ENCODE measurements around the gene NTM. TPM values are rescaled to one million over a fixed set of nuclear protein-coding genes. Genes with fewer than 3 reads are reported as not detected.

Gene NTM
- total RNA-seq, 2 donors from 2014 or later, result 1.0 to 1.7 TPM

DNA sequence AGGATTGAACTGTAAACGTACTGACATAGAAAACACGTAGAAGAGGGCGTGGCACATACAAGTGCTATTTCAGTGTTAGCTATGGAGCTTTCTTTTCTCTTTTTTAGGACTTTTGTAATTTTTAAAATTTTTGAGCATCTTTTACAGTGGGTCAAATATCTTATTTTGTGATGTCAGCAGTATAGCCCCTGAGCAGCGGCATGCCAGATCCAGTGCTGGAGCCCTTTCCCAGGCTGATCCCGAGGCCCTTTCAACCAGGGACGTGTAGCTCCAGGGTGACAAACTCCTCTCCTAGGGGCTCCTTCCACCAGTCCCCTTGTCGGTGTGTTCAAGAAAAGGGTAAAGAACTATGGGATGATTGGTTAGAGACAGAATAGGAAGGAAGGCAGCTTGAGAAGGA lies 777.0 kb downstream of the NTM start:
- no peak for ATAC-seq
- DNase-seq, result no peak
- intact Hi-C loops (cut with DNase I, micrococcal nuclease), result no loop called here

DNA sequence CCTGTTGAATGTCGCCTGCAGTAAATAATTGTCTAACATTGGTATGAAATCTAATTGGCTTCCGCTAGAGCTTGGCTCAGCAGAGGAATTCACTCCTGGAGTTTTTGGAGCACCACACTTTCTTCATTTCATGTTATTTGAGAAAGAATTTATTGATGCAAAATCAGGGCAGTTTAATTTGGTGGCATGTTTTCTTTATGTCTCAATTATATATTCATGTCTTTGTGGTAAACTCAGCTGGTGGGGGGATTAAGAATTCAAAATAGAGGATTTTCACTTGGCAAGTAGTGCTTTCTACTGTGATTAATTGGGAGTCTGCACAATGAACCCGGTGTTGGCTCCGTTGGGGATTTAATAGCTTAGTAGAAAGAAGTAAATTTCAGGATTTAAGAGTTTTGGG lies 784.4 kb downstream of the NTM start:
- no peak for ATAC-seq
- intact Hi-C loops (cut with DNase I, micrococcal nuclease), result no loop called here
- no peak for DNase-seq

DNA sequence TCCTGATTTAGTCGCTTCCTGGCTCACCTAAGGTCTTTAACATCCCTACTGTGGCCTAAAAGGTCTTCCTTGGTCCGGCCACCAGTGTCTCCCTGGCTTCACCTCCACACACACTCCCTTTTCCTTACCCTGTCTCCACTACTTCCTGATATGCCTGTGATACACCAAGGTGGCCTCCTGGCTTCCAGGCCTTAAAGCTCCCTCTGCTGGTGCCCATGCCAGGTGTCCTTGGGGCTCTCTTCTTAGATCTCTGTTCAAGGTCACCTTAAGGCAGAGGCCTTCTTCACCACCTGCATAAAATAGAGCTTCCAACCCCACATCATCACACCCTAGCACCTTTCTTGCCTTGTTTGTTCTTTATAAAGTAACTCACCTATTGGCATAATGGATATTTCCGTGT lies 787.7 kb downstream of the NTM start:
- ATAC-seq, result no peak
- intact Hi-C loops (cut with DNase I, micrococcal nuclease), result no loop called here
- DNase-seq, result no peak

DNA sequence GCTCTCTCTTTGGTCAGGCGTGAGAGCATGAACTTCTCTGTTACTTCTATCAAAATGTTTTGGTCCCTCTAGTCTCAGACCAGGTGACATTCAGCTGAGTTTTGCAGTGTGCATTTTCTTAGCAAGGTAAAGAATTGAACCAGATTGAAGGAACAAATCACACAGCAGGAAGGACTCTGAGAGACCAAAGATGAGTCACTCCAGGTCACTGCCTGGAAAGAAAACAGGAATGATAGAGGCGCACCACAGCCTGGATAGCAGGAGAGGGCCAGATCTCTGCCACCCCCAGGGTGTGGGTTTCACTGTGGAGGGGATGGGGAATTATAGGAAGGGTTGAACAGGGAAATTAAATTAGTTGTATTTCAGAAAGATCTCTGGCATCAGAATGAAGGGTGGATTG lies 788.3 kb downstream of the NTM start:
- intact Hi-C loops (cut with DNase I, micrococcal nuclease), result no loop called here
- DNase-seq, result no peak
- no peak for ATAC-seq

DNA sequence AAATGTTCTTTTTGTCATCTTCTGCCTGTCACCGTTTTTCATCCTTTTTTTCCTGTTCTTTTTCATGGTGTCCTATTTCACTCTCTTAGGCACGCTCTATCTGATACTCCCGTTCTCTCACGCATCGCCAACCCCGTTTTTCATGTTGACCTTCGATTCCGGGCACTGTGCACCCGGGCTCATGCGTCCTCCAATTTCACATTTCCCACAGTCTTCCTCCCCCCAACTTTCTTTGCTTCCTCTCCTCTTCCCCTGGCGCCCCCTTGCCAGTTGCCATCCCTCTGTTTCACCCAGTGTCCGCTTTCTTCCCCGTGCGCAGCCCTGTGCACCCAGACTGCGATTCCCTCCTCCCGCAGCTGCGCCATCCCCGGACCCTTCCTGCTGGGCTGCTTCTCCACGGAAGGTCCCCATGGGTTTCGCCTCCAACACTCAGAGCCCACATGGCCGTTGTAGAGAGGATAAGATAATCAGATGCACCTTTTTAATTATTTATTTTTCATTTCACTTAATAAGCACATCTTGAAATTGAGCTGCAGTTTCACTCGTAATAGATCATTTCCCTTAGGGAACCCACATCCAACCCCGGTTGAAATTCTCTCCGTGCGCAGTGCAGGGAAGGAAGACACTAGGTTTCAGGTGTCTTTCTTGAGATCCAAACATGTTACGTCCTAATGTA lies 791.1 kb downstream of the NTM start:
- intact Hi-C loops (cut with DNase I, micrococcal nuclease), result no loop called here
- no peak for DNase-seq
- no peak for ATAC-seq

DNA sequence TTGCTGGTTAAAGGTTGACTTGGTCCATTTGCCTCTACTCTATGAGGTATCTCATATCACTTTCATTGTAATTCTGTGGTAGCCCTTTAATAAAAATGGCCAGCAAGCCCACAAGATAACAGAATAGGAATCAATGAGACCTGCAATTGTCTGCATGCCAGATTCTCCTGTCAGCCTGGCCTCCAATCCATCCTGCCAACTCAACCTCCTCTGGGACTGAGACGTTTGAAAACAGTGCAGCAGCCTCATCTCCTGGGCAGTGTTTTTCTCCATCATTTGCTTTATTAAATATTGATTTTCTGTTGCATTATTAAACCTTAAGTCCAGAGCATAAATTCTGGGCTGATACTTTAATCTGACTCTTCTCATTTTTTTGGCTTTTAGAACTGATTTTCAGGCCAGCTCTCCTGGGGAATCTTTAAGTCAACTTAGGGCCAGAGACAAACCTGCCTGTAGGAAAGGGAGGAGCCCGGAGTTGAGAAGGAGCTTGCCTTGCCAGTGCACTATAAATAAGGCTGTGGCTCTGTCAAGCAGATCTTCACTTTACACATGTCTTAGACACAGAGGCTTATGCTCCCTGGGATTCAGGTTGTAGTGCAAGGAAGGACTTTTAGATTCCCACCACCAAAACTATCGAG lies 798.0 kb downstream of the NTM start:
- intact Hi-C loops (cut with DNase I, micrococcal nuclease), result no loop called here
- ATAC-seq (no peak), DNase-seq (no peak)

DNA sequence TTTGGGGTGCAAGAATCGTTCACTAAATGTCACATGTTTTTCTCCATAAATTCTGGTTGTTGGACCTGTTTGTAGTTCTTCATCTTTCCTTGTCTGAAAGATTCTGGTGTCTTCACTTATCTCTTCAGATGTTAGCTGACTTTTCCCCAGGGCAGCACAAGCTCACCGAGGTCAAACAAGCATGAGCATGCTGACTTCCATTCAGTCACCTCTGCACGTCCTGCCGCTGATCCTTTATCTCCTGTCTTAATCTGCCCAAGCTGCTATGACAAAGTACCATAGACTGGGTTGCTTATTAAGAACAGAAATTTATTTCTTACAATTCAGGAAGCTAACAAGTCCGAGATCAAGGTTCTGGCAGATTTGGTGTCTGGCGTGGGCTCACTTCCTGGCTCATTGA lies 800.6 kb downstream of the NTM start:
- DNase-seq (no peak), ATAC-seq (no peak)
- intact Hi-C loops (cut with DNase I, micrococcal nuclease), result no loop called here

DNA sequence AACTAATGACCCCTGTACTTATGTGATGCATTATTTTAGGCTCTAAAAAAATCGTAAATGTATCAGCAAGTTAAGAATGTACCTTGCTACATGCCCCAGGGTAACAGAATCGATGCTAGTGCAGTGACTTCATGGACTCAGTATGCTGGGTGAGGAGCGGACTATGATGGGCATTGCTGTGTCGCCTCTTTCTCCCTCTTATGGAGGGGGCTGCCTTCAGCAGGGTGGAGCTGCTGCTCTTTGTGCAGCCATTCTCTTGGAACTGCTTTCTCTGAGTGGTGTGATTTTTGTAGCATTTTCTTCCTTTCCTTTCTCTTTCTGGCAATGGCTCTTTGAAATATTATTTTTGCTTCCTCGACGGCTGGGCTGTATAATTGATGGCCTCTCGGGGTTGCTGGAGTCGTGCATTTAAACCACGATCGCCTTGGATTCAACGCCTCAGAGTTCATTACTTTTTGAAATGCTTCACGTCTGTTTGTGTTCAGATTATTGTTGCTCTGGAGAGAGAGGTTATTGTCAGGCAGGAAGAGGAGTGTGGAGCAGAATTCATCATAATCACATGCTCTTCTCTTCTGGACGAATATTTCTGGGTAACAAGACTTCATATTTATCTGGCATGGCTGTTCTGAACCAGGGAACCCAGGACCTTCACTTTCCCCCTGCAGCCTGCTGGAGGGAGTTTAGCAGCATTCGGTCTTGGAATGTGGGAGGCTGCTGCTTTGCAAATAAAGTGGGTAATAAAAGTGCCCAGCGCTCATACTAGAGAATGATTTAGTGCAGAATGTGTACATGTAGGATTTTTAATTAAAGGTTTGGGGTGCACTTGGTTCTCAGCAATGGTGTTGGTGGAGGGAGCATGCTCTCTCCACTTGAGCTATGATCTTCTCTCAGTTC lies 804.2 kb downstream of the NTM start:
- no peak for DNase-seq
- intact Hi-C loops (cut with DNase I, micrococcal nuclease), result no loop called here
- ATAC-seq, result no peak

DNA sequence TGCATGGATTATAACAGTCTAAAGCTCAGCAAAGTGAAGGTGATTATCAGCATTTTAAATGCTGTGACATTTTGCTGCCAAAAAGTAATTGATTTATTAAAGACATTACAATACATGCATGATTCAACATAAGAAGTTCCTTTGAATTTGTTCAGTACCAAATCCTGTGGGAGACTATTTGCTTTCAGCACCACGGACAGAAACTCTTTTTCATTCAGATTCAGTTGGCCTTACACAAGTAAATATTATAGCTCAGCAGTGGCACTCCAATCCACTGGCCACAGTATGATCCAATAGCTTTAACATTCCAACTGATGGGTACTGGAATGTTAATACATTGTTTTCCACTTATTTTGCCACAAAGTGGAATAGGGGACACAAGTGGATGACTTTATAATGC lies 806.7 kb downstream of the NTM start:
- no peak for ATAC-seq
- intact Hi-C loops (cut with DNase I, micrococcal nuclease), result no loop called here
- DNase-seq, result no peak

DNA sequence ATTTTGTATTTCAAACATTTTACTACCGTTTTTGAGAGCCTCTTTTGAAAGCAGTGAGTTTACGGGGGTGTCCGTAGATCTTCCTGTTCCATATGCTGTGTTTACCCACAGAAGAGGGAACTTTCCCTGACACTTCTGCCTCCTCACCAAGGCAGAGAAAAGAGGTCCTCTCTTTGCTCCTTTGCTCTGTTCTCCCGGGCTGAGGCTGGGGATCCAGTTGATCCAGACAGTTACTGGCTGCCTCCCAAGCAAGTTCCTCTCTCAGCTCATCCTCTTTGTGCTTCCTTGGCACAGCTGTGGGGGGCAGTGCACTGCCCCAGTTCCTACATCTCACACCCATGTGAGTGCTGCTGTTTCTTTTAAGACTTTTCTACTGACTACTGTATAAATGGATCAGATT lies 813.7 kb downstream of the NTM start:
- intact Hi-C loops (cut with DNase I, micrococcal nuclease), result no loop called here
- DNase-seq, result no peak
- no peak for ATAC-seq

DNA sequence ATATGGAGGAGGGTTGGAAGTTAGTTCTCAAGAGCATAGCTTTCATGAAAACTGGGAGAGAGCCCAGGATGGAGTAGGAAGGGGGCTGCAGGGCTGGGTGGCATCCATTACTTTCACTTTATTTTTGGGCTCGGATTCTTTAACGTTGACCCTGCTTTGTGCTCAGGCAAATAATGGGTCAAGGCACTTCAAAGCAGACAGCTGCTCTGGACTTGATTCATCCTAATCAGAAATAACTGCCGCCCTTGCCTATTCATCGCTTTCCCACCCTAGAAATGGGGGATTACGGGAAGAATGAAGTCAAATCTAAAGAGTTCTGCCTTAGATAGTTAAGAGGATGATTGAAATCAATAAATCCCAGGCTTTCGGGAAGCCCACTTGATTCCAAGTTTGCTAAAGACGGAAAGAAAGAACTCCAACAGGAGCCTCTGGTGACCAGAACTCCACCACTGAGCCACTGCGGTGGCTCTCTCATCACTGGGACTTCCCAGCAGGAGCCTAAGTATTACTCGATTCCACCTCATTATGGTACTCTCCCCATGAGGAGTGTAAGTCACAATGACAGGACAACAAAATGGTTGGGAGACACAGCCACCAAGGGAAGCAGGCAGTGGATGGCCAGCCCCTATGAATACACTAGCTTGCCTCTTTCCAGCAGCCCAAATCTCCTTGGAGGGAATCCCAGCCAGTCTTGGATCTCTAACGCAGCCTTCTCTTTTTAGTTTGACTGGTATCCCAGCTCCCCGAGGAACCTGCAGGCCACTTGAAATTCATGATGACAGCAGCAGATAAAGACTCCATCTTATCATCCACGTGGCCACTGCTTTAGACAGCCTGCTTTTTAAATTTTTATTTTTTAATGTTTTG lies 815.5 kb downstream of the NTM start:
- DNase-seq (no peak), ATAC-seq (no peak)
- intact Hi-C loops (cut with DNase I, micrococcal nuclease), result no loop called here

DNA sequence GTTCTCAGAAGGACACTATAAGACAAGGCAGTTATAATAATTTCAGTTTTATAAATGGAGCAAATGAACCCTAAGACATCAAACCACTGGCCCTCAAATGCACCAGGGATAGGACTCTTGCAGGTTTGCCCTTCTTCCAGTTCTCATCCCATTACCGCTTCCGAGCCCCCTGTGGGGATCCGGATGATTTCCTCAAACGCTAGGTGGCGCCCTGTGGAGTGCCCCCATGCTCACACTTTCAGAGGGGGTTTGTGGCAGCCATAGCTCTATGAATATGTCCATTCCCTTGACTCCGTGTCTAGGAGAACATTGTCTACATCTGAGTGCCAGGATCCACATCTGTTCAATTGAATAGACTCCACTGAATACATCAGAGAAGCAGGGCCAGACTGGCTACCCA lies 816.3 kb downstream of the NTM start:
- DNase-seq (no peak), ATAC-seq (no peak)
- intact Hi-C loops (cut with DNase I, micrococcal nuclease), result no loop called here

DNA sequence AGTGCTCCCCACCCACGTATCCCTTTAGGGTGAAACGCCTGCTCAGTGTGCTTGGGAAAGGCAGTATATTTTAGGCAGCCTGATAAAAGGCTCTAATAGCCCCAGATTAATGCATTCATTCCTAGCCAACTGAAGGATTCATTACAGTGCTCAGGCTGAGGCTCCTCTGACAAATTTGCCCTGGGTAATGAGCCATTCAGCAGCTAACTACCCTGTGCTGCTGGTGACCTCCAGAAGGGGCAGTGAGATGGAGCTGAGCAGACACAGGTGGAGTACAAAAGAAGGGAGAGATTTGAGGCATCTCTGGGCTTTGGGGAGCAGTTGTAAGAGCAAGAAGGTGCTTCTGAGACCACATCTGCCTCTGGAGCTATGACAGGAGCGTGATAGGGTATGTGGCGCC lies 817.0 kb downstream of the NTM start:
- intact Hi-C loops (cut with DNase I, micrococcal nuclease), result no loop called here
- no peak for DNase-seq
- no peak for ATAC-seq

DNA sequence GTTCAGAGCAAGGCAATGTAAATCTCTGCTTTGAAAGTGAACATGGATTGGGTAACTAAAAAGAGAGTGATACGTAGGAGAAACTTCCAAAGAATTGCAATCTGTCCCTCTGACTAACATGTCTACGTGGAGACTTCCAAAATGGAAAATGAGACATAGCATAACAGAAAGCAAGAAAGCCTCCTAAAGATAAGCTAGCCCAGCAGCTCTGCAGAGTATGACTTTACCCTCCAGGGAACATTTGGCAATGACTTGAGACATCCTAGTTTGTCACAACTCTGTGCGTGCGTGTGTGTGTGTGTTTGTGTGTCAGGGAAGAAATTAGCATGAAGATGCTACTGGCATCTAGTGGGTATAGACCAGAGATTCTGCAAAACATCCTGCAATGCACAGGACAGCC lies 817.4 kb downstream of the NTM start:
- intact Hi-C loops (cut with DNase I, micrococcal nuclease), result no loop called here
- ATAC-seq (no peak), DNase-seq (no peak)

DNA sequence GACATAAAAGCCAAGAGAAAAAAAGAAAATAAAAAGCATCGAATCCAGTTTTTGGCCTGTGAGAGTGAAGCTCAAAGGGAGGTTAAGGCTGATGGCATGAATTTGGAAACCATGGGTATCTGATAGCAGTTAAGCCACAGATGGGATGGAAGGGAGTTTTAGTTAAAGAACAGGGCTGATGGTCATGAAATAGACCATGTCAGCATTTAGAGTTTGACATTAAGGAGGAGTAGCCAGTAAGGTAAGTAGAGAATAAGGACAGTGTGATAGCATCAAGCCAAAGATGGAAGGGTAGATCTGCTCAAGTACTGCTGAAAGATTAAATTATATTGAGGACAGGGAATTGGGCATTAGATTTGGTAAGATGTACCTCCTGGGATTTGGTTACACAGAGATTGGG lies 826.5 kb downstream of the NTM start:
- no peak for DNase-seq
- intact Hi-C loops (cut with DNase I, micrococcal nuclease), result no loop called here

DNA sequence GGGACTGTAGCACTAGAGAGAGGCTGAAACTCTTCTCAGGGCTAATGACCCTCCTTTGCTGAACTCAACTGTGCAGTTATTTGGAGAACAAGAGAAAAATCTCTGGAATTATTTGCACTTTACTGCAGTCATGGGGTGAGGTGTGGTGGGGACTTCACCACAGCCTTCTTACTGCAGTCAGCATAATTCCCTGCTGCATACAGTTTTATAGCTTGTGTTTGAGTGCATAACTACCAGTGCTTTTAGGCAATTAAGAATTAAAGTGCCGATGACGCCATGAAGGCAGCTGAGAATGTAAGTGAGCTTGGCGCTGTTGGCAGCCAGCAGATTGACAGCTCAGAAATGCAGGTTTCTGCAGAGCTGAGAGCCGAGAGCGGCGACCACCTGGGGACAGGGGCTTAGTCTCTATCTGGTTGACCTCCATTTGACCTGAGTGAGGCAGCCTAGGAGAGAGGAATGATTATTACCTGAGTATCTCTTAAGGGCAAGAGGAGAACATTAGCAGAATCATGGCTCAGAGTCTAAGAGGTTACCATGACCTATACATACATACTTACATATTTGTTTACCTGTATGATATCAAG lies 830.0 kb downstream of the NTM start:
- intact Hi-C loops (cut with DNase I, micrococcal nuclease), result no loop called here
- ATAC-seq (no peak), DNase-seq (no peak)

More for the DNA sequence above, 826.5 kb downstream of the NTM start:
- ATAC-seq, result no peak

DNA sequence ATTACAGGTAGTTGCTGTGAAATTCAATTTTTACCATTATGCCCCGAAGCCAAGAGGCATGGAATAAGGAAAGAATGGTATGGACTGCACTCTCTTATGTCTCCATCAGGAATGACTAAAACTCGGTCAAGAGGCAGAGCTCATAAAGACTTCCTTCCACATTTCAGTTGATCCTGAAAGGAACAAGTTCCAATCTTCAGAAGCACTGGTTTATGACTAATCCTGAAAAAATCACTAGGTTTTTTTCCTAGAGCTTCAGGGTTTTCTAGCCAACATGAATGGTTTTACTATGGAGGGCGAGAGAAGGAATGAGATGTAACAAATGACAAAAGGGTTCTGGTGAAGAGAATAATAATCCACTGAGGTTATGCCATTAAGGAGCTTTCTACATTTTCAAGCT lies 832.2 kb downstream of the NTM start:
- ATAC-seq (no peak), DNase-seq (no peak)
- intact Hi-C loops (cut with DNase I, micrococcal nuclease), result no loop called here

DNA sequence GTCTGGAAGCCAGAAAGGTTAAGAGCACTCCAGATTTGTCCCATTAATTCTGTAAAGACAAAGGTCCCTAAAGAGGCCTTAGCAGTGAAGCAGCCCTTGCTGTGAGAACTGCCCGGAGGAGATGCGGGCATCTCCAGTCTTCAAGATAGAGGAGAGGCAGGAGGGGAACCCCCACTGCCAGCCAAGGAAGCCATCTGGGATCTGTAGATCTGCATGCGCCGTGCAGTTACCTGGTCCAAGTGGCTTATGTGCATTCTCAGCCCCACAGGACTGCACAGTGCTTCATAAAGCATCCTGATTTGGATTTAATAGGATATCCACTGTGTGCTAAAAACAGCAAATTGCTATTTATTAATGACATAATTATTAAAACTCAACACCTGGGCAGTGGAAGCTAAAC lies 834.6 kb downstream of the NTM start:
- DNase-seq (no peak), ATAC-seq (no peak)
- intact Hi-C loops (cut with DNase I, micrococcal nuclease), result no loop called here

DNA sequence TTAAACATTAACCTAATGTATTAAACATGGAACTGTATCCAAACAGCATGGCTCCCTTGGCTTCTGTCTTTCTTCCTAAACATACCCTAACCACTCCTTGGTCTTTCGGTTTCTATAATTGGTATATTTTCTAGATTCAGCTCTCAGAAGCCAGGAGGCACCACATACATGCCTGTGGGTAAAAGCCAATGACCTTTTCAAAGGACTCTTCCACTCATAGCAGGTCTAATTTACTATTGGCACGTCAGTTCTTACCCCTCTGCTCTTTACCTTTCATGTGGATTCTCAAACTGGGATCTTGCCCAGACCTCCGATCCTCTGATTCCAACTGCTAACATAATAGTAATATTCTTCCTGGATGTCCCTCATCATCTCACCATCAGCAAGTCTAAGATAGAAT lies 835.1 kb downstream of the NTM start:
- DNase-seq, result no peak
- intact Hi-C loops (cut with DNase I, micrococcal nuclease), result no loop called here
- no peak for ATAC-seq
